ENCODE data around the gene IRF4. TPM values are rescaled to one million over a fixed set of nuclear protein-coding genes. Genes with fewer than 3 reads are reported as not detected.

Gene IRF4
- total RNA-seq, 4 donors from 2014 or later = 0.89 to 7.4 (median 3.2) TPM

DNA sequence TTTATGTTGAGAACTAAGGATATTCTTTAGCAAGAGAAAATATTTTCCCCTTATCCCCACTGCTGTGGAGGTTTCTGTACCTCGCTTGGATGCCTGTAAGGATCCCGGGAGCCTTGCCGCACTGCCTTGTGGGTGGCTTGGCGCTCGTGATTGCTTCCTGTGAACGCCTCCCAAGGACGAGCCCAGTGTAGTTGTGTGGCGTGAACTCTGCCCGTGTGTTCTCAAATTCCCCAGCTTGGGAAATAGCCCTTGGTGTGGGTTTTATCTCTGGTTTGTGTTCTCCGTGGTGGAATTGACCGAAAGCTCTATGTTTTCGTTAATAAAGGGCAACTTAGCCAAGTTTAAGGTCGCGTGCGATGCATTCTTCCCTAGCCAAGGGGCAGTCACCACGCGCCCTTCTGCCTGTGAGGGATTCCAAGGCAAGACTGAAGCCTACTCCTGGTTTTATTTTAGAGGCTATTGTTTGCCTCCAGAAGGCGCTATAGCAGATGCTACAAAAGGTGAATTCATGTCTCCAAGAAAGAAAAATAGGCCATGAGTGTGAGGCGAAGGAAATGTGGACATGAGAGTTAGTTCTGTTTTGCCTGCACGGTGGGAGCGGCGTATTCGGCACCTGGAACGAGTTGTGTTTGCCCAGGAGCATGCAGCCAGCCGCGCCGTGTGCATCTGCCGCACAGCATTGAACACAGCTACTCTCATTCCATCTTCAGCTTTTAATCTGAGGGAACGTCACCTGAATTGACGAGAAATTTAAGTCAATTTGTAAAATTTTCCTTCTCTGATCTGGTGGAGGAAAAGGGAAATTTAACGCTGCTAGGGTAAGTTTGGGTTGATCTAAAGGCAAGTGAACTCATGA lies 40.3 kb upstream of the IRF4 start:
- peaks cover 0 to 71% of the 10 kb centered on the region in 2 donors for H3K36me3 ChIP-seq
- no peak overlapping the region for H3K4me3 ChIP-seq
- no peaks in the 10 kb centered on the region for H3K9me3 ChIP-seq
- H3K4me1 ChIP-seq = no peaks in the 10 kb centered on the region
- H3K27ac ChIP-seq = no peak overlapping the region
- ATAC-seq = no peak
- TF ChIP-seq POLR2AphosphoS5 (IDR thresholded peaks at IDR 0.05) = no peak
- no peak for TF ChIP-seq POLR2A (IDR thresholded peaks at IDR 0.05)
- TF ChIP-seq, protein P1, sequence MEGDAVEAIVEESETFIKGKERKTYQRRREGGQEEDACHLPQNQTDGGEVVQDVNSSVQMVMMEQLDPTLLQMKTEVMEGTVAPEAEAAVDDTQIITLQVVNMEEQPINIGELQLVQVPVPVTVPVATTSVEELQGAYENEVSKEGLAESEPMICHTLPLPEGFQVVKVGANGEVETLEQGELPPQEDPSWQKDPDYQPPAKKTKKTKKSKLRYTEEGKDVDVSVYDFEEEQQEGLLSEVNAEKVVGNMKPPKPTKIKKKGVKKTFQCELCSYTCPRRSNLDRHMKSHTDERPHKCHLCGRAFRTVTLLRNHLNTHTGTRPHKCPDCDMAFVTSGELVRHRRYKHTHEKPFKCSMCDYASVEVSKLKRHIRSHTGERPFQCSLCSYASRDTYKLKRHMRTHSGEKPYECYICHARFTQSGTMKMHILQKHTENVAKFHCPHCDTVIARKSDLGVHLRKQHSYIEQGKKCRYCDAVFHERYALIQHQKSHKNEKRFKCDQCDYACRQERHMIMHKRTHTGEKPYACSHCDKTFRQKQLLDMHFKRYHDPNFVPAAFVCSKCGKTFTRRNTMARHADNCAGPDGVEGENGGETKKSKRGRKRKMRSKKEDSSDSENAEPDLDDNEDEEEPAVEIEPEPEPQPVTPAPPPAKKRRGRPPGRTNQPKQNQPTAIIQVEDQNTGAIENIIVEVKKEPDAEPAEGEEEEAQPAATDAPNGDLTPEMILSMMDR (IDR thresholded peaks at IDR 0.05) = no peak
- TF ChIP-seq EP300 (IDR thresholded peaks at IDR 0.05) = no peak
- H3K27me3 ChIP-seq = no peaks in the 10 kb centered on the region
- WGBS, 2 donors (ENCODE audit: low coverage in 1 of 2) = 83 to 84% methylated on average over 26 to 31 of the region's 31 CpGs

DNA sequence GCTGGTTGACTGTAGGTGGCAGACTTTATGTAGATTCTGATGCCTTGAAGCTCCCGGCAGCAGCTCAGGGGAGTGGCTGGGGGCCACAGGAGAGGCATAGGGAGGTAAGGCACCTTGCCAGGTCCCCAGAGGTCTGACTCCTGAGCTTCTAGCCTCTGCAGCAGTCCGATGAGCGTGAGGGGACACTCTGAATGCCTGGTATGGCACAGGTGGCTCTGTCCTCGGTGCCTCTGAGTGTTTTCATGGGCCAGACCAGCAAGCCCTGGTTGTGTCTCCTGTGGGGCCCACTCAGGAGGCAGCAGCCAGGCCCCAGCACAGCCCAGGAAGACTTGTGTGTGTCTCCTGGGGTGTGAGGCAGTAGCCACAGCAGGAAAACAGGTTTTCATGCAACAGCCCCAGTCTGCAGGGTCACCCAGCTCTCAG lies 39.7 kb upstream of the IRF4 start:
- Histone ChIP-seq H3K27ac (no peak overlapping the region), H3K9me3 (no peaks in the 10 kb centered on the region), H3K4me3 (no peak overlapping the region), H3K36me3 (peaks cover 0 to 65% of the 10 kb centered on the region in 2 donors), H3K27me3 (no peaks in the 10 kb centered on the region), H3K4me1 (no peaks in the 10 kb centered on the region)
- ATAC-seq = no peak
- TF ChIP-seq, protein P1 (IDR thresholded peaks at IDR 0.05) = no peak
- TF ChIP-seq POLR2A (IDR thresholded peaks at IDR 0.05) (no peak), POLR2AphosphoS5 (IDR thresholded peaks at IDR 0.05) (no peak), EP300 (IDR thresholded peaks at IDR 0.05) (no peak)
- WGBS, 2 donors (ENCODE audit: low coverage in 1 of 2) = 69 to 100% methylated on average over 1 to 3 of the region's 4 CpGs

DNA sequence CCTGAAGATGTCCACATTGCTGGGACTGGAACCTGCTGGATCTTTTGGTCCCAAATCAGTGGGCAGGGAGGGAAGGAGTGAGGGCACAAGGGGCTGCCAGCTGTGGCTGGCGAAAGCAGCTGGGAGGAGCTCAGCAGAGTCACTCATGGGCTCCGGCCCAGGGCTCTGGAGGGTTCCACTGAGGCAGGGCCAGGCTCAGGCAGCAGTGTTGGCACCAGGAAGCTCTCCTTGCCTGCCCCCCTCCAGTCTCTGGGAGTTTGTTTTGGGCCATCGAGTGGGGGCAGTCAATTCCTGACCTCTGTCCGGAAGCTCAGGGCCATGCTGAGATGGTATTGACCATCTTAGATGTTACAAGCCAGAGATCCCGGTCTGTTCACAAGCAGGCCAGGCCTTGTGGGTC lies 39.1 kb upstream of the IRF4 start:
- 75 to 82% methylated on average over 2 to 4 of the region's 5 CpGs for WGBS, 2 donors (ENCODE audit: low coverage in 1 of 2)
- ATAC-seq = no peak
- H3K9me3 ChIP-seq = no peaks in the 10 kb centered on the region
- no peak overlapping the region for H3K4me3 ChIP-seq
- no peak overlapping the region for H3K27ac ChIP-seq
- H3K4me1 ChIP-seq = no peaks in the 10 kb centered on the region
- peaks cover 0 to 60% of the 10 kb centered on the region in 2 donors for H3K36me3 ChIP-seq
- TF ChIP-seq, protein P1 (IDR thresholded peaks at IDR 0.05) = no peak
- TF ChIP-seq POLR2AphosphoS5 (IDR thresholded peaks at IDR 0.05) (no peak), EP300 (IDR thresholded peaks at IDR 0.05) (no peak)
- peaks cover 1% of the 10 kb centered on the region for H3K27me3 ChIP-seq

DNA sequence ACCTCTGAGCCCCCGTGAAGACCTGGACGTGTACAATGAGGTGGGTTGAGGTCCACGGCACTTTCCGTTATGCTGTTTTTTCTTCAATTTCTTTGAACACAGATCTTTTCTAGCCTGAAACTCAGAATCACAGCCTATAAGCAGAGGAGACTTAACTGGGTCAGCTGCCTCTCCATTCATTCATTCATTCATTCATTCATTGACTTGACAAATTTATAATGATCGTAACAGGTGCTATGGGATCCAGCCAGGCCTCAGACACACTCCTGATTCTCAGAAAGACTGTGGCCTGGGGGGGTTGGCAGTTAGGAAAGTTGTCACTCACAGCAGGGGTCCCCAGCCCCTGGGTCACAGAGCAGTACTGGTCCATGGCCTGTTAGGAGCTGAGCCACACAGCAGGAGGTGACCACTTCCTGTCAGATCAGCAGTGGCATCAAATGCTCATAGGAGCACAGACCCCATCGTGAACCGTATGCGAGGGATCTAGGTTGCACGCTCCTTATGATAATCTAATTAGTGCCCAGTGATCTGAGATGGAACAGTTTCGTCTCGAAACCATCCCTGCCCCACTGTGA lies 38.6 kb upstream of the IRF4 start:
- no peak overlapping the region for H3K4me3 ChIP-seq
- no peak for ATAC-seq
- peaks cover 6% of the 10 kb centered on the region for H3K27me3 ChIP-seq
- no peaks in the 10 kb centered on the region for H3K9me3 ChIP-seq
- H3K4me1 ChIP-seq = no peaks in the 10 kb centered on the region
- H3K27ac ChIP-seq = no peak overlapping the region
- TF ChIP-seq, protein P1 (IDR thresholded peaks at IDR 0.05) = no peak
- TF ChIP-seq POLR2AphosphoS5 (IDR thresholded peaks at IDR 0.05) = no peak
- no peak for TF ChIP-seq POLR2A (IDR thresholded peaks at IDR 0.05)
- TF ChIP-seq EP300 (IDR thresholded peaks at IDR 0.05) = no peak
- peaks cover 0 to 55% of the 10 kb centered on the region in 2 donors for H3K36me3 ChIP-seq
- WGBS, 2 donors (ENCODE audit: low coverage in 1 of 2) = 70 to 75% methylated on average over 11 of the region's 11 CpGs
